ENCODE measurements around the gene SPRR2E.
"Not testable (repeated sequence)": the region's sequence is repeated elsewhere in the genome, so short reads cannot be mapped to it uniquely, and the experiment has no call there.

SPRR2E gene

GRCh38 chr1:153058826-153059784 is 35.2 kb downstream of the SPRR2E start:
- DNase-seq = no peak

- no peak for DNase-seq
Observed at GRCh38 chr1:153058154-153058553, 36.2 kb downstream of the SPRR2E start.

- DNase-seq = no peak
Observed at GRCh38 chr1:153057375-153057774, 37.0 kb downstream of the SPRR2E start, which contains the start of gene SPRR2A. TSS of gene SPRR2A (minus strand) at chr1:153057512. CDS start at chr1:153056735, 777 bp downstream.

- not testable (repeated sequence) for DNase-seq
Observed at GRCh38 chr1:153056111-153056510, 38.2 kb downstream of the SPRR2E start.

GRCh38 chr1:153049211-153049610 is 45.1 kb downstream of the SPRR2E start:
- DNase-seq = no peak

Measured in CD4-positive, alpha-beta T cell treated with Interleukin-12 subunit alpha and Interleukin-12 subunit beta, for 1 hour (primary cell).